Iris pigment epithelial cell (primary cell): ENCODE data around the gene WNT9B.

Experiments used
- DNase-seq: peaks from one replicate; pipeline ENCODE4 v3.0.0-alpha.2; 2011; ENCODE audit warnings: low read depth

Gene WNT9B

DNA sequence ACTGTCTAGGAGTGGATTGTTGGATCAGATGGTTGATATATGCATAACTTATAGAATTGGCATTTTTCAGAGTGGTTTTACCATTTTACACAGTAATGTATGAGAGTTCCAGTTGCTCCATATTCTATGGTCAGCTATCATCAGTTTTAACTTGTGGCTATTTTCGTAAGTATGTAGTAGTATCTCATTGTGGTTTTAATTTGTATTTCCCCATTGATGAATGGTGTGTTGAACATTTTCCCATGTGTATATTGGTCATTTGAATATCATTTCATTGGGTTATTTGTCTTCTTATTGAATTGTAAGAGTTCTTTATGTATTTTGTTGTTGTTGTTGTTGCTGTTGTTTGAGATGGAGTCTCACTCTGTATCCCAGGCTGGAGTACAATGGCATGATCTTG is 6.2 kb downstream of the WNT9B start:
- no peak for DNase-seq

- DNase-seq = no peak
These were observed 8.6 kb downstream of the WNT9B start for GRCh38 chr17:46859996-46860395.

- no peak for DNase-seq
These were observed 11.6 kb downstream of the WNT9B start for GRCh38 chr17:46862949-46863348.

- no peak for DNase-seq
These were observed 12.2 kb downstream of the WNT9B start for GRCh38 chr17:46863383-46864121.

GRCh38 chr17:46865100-46865499 is 13.7 kb downstream of the WNT9B start:
- DNase-seq = peak; percentile 47

DNA sequence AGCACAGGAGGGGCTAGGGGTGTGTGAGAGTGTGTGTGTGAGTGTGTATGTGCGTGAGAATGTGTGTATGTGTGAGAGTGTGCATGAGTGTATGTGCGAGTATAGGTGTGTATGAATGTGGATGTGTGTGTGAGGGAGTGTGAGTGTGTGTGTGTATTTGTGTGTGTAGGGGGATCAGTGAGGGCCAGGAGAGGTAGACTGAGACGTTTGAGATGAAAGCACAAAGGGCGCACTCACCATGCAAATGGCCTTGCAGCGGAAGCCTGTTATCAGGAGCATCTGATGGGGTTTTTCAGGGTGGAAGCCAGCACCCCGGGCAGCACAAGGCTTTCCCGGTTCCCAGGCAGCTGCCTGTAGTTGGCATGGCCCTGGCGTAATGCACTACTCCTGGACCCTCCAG is 14.9 kb downstream of the WNT9B start:
- no peak for DNase-seq

GRCh38 chr17:46866747-46867146 is 15.4 kb downstream of the WNT9B start:
- DNase-seq = no peak

DNA sequence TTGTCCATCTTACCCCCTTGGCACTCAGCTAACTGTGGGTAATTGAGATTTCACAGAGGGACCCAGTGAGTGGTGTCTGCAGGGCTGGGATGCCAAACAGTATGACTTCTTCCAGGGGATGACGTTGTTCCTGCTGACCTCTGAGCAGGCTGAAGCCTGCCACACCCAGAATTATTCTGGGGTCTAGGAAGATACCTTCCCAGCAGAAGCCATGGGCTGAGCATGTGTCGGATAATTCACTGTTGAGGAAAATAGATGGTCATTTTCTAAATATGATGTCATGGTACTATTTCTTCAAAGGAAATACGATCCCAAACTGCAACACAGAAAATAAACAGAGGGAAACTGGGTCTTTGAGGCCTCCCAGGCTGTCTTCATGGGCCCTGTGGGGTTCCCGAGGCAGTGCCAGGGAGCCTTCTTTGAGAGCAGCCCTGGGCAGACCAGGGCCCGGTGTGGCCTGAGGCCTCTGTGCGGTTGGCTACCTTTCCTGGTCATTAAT is 17.4 kb downstream of the WNT9B start:
- DNase-seq = peak; percentile 3

- DNase-seq = no peak
These were observed 17.9 kb downstream of the WNT9B start for GRCh38 chr17:46869296-46869695.

DNA sequence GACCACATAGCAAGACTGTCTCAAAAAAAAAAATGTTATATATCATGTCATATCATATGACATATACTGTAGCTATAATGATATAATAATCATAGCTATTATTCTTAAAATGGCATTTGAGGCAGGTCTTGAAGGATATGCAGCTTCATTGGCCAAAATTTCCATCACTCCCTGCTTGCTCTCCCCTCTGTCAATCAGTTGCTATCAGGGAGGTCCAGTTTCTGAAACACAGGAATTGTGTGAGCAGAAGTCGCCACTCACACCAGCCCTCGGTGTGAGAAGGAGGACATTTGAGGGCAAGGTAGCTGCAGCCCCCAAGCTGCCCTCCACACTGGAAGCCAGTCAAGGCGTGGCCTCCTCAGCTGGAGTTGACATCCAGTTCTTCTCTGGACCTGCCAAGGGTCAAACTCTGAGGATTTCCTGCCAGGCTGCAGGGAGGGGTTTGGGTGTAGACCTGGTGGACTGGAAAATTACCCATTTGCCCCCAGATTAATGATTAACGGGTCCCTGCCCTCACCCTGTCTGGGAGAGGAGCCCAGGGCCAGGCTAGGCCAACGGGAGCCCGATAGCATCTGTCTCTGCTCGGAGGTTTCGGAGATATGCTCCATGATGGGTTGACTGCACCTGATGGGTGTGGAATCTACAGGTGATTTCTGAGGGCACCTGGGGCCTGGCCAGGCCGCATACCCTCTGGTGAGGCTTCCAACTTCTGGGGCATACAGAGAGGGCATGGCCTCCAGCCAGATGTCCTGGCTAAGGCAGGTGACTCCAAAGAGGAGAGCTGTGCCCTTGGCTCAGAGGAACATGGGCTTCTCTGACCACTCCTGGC is 18.8 kb downstream of the WNT9B start:
- no peak for DNase-seq

DNA sequence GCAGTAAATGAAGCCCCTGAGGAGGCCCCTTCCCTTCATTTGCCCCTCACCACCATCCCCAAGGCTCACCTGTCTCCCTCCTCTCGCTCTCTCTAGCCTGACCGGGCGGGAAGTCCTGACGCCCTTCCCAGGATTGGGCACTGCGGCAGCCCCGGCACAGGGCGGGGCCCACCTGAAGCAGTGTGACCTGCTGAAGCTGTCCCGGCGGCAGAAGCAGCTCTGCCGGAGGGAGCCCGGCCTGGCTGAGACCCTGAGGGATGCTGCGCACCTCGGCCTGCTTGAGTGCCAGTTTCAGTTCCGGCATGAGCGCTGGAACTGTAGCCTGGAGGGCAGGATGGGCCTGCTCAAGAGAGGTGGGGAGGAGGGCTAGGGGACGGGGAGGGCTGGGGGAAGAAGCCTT is 21.0 kb downstream of the WNT9B start:
- no peak for DNase-seq

DNA sequence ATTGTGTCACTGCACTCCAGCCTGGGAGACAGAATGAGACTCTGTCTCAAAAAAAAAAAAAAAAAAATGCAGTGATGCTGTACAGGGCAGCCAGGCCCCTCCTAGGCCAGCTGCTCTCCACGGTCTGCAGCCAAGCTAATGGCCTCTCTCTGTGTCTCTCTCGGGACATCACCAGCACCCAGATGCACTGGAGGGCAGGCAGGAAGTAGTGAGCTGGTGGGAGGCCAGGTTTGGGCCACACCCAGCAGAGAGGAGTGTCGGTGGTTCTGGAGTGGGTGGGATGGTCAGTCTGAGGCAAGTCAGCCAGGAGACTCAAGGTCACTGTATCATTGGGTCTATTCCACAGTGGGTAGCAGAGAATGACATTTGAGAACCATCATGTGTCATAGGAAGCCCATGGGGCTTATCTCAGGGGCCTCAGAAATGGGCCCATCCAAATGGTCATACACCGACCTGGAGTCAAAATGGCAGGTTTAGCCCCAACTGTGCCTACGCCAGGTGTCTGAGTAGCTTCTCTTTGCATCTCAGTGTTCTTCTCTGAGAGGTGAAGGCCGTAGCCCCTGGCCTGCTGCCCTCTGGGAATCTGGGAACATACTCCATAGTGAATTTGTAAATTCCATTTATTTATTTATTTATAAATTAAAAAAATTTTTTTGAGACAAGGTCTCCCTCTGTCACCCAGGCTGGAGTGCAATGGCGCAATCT is 22.7 kb downstream of the WNT9B start:
- no peak for DNase-seq

- DNase-seq = no peak
These were observed 23.5 kb downstream of the WNT9B start for GRCh38 chr17:46874906-46875305.

DNA sequence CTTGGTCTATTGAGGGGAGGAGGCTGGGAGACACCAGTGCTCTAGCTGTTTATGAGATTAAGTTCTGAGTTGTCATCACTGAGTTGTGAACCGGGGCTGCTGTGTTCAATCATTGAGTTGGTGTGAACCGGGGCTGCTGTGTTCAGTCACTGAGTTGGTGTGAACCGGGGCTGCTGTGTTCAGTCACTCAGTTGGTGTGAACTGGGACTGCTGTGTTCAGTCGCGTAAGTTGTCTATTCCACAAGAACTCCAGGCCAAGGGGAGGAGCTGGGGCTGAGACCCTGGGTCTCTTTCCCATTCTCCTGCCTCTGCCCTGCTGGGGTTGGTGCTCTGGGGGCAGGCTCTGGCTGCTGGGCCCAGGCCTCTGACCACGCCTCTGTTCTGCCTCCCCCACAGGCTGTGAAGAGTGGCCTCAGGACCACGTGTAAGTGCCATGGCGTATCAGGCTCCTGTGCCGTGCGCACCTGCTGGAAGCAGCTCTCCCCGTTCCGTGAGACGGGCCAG is 24.5 kb downstream of the WNT9B start:
- DNase-seq = no peak

GRCh38 chr17:46876353-46876887 is 25.0 kb downstream of the WNT9B start:
- DNase-seq = no peak

DNA sequence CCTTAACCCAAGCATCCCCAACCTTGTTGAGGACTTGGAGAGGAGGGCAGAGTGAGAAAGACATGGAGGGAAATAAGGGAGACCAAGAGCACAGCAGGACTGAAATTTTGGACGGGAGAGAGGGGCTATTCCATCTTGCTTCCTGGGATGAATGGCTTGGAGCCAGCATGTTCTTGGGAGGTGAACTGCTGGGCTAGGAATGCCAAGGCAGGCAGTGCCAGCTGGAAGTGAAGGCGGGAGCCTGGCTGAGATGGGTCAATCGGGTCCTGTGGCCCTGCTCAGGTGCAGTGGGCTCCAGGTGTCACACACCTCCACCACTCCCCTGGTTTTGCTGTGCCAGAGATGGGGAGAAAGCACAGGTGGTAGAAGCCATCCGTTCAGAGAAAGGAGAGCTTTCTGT is 25.5 kb downstream of the WNT9B start:
- DNase-seq = no peak

DNA sequence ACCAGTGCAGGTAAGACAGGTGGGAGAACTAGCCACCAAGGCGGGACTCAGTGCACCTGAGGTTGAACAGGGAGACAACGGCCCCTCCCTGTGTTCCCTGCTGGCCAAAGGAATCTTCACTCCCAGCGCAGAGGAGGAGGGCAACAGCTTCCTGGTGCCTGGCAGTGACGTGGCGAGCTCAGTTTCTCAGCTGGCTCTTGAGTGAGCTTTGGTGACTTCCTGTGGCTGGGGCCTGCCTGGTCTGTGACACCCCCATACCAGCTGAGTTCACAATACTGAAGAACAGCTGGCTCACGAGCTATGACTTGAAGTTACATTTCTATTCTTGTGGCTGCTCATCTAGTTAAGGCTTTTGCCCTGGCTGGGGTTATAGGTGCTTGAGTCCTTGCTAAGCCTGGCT is 26.1 kb downstream of the WNT9B start:
- DNase-seq = no peak

GRCh38 chr17:46878055-46878454 is 26.7 kb downstream of the WNT9B start:
- no peak for DNase-seq

DNA sequence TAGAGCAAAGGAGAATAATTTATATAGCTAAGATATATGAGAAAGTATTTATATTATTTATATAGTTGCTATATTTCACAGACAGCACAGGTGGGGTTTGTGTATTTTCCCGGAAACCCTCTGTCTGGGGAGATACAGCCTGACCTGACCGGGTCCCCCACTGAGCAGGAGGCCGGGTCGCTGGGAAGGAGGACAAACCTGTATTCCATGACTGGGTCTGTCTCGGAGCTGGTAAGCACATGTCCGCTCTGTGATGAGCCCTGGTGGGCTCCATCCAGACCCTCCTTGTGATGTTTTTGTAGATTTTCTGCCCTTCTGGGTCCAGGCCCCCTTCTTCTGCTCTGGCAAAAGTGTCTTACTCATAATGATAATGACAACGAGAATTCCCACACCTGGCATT is 27.7 kb downstream of the WNT9B start:
- DNase-seq = no peak

DNA sequence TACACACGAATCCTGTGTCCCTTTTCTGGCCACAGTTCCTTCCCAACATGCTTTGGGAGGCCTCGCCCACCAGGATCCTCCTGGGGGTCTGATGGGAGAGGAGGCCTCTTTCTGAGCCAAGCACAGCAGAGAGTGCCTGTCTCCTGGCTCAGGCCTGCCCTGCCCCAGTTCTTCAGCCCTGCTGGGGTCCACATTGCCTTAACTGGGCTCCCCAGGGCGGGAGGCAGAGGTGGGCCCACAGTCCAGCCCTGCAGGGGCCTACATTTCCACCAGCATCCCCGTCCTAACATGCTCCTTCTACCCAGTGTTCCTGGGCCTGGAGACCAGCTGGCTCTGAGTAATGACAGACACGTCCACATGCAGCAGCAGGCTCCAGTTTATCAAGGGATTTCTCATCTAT is 29.6 kb downstream of the WNT9B start:
- DNase-seq = no peak

DNA sequence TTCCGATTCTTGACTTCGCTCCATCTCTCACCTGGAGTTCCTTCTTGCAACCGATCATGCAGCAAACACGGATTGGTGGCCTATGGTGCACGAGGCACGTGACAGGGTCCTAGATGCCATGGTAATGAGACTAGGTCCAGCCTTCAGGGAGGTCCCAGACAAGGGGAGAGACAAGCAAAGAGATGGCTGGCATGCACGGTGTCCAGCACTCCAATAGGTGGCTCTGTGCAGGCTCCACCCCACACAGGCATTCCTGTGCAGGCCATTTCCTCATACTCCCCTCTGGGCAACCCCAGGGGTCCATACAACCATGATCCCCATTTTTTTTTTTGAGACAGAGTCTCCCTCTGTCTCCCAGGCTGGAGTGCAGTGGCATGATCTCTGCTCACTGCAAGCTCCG is 31.3 kb downstream of the WNT9B start:
- DNase-seq = no peak

GRCh38 chr17:46883871-46884520 is 32.6 kb downstream of the WNT9B start:
- DNase-seq = no peak
